Measurements from ENCODE around the gene GNAI2.
"Not testable (repeated sequence)": the region's sequence is repeated elsewhere in the genome, so short reads cannot be mapped to it uniquely, and the experiment has no call there.

The GNAI2 gene

DNA sequence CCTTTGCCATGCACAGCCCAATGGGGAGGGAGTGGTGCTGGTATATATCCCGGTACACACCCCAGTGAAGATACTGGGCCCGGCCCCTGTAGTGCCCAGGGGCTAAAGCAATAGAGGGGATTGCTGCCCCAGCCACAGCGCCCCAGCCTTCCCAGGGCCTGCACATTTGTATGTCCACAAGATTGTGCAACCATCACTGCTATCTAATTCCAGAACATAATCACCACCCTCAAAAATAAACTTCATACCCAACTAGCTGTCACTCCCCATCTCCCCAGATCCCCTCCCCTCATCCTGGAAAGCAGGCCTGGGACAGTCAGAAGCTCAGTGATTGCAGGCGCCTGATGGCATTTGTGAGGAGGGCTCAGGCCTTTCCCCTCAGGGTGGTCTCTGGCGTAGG is 13.5 kb downstream of the GNAI2 start:
- no peak for DNase-seq

DNA sequence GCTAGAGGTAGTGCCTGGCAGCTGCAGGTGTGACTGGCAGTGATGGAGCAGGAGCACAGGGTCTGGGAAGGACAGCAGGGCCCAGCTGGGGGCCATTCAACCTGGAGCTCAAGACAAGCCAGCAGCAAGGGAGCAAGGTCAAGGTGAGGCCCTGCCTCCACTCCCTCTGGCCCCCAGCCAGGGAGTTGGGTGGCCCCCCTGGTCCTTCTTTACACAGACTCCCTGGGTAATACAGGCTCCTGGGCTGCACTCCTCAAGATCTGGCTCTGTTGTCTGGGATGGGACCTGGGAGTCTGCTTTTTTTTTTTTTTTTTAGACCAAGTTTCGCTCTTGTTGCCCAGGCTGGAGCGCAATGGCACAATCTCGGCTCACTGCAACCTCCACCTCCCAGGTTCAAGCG is 14.5 kb downstream of the GNAI2 start:
- DNase-seq, result no peak

DNA sequence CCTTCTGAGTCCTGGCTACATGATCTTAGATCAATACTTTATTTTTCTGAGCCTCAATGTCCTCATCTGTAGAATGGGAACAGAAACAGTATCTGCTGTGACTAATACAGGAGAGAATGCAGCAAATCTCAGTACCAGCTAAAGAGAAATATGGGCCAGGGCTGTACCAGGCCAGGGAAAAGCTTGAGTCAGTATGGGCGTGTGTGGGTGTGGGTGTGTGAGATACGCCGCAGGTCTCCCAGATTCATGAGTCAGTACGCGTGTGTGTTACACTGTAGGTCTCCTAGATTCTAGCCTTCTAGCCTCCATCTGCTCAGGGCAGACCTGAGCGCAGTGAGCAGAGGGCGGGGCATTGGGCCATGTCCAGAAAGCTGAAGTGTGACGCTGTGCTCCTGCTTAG is 15.2 kb downstream of the GNAI2 start:
- no peak for DNase-seq

DNA sequence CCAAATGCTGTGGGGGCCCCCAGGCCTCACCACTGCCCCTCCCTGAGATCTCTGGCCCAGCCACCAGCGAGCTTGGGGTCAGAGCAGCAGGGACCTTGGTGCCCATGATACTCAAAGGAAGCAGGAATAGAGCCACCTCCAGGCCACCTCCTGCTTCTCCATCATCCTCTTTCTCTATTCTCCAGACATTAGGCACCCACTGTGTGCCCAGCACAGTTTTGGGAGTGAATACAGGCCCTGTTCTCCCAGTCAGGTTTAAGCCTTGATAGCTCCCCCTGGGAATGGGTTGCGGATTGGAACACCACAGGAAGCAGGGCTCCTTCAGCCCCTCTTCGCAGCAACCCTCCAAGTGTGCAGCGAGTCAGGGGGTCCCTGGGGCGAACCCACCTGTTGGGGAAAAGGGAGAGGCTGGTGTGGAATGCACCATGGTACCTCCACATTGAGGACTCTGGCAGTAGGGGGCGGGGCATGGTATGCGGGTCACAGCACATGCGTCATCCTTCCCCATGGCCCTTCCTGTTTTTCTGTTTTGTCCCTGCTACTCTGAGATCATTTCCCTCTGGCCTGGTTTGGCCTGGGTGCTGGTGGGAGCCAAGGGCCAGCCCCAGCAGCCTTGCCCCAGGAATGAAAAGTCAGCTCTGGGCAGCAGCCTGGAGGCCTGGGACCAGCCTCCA is 18.7 kb downstream of the GNAI2 start:
- no peak for DNase-seq

DNA sequence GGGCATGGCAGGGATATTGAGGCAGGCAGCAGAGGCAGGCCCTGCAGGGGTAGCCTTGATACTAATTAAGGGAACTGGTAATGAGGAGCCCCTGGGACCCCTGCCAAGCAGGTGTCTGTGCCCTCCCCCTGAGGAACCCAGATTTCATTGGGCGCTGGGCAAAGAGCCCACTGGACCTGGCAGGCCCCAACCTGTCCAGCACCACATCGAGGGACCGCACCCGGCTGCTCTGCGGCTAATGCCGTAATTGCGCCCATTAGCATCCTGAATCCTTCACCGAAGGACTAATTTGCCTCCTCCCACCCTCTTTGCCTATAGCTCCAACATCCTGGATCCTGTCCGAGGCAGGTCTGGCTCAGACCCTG is 19.2 kb downstream of the GNAI2 start:
- DNase-seq, result no peak

DNA sequence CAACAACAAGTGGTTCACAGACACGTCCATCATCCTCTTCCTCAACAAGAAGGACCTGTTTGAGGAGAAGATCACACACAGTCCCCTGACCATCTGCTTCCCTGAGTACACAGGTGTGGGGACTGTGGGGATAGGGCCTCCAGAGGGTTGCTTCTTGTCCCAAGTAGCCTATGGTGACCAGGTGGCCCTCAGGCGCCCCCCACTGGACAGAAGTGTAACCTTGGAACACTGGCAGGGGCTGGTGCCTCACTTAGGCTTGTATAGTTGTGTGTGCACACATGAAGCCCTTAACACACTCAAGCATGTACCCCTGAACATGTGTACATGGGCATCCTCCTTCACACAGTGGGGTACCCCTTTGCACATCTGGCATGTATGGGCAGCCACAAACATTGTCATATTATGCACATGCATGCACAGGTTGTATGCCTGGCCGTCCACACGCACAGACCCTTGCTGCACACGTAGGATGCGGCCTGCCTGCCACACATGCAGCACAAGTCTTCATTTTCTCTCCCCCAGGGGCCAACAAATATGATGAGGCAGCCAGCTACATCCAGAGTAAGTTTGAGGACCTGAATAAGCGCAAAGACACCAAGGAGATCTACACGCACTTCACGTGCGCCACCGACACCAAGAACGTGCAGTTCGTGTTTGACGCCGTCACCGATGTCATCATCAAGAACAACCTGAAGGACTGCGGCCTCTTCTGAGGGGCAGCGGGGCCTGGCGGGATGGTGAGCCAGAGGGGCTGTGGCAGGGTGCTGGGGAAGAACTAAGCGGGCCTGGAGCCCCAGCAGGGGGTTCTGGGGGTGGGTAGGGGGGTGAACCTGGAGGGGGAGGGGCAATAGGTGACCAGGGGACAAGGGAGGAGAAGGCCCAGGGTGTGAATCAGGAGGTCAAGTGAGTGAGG is 21.2 kb downstream of the GNAI2 start:
- no peak for DNase-seq

DNA sequence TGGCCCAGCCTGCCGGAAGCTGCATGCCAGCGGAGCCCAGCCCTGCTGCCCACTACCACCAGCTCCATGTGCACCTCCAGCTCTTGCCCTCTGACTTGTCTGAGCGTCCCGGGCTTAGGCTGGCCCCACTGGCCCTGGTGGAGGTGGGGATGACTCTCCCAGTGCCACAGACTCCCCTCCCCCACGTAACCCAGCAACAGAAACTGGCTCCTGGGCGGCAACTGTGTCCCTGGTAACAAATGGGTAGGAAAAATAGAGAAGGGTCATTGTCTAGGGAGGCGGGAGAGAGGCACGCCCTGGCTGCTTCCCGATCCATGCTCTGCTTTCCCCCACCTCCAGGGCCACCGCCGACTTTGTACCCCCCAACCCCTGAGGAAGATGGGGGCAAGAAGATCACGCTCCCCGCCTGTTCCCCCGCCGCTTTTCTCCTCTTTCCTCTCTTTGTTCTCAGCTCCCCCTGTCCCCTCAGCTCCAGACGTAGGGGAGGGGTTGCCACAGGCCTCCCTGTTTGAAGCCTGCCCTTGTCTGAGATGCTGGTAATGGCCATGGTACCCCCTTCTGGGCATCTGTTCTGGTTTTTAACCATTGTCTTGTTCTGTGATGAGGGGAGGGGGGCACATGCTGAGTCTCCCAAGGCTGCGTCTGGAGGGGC is 22.2 kb downstream of the GNAI2 start:
- no peak for DNase-seq

DNA sequence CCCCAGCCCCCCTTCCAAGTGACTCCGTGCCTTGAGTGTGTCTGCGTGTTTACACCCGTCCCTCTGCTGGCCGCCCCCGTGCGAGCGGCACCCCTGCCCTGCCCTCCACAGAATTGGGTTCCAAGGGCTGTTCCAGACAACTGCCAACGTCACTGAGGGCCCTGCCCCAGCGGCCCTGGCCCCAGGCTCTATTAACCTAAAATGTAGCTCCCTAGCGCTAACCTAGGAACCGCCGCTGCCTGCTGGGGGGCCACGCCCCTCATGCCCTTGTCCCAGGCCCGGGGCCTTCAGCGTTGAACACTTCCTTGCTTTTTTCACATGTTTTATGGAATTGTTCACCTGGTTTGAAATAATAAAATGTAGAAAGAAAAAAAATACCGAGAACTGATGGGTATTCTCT is 23.0 kb downstream of the GNAI2 start:
- no peak for DNase-seq

DNA sequence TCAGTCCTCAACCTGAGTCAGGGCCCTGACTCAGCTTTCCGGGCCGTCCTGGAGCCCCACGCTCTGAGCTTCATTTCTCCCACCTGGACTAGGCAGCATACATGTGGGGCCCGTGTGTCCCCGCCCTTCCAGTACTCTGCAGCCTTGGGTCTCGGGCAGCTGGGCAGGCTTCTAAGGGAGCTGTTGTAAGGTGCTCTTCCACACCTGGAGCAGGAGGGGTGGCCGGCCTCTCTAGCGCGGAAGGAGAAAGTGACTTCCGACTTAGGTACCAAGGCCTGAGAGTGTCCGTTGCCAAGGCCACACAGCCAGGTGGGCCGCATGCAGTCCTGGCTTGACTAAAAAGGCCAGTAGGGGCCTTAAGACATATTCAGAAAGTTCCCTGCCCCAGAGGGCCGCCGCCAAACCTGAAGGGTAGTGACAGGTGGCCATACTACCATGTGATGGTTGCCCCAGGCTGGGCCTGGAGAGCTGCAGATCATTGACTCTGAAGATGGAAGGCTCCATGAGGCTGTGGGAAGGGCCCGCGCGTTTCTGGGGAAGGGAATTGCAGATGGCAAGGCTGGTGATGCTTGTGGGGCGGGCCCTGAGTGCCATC is 23.5 kb downstream of the GNAI2 start:
- no peak for DNase-seq

DNA sequence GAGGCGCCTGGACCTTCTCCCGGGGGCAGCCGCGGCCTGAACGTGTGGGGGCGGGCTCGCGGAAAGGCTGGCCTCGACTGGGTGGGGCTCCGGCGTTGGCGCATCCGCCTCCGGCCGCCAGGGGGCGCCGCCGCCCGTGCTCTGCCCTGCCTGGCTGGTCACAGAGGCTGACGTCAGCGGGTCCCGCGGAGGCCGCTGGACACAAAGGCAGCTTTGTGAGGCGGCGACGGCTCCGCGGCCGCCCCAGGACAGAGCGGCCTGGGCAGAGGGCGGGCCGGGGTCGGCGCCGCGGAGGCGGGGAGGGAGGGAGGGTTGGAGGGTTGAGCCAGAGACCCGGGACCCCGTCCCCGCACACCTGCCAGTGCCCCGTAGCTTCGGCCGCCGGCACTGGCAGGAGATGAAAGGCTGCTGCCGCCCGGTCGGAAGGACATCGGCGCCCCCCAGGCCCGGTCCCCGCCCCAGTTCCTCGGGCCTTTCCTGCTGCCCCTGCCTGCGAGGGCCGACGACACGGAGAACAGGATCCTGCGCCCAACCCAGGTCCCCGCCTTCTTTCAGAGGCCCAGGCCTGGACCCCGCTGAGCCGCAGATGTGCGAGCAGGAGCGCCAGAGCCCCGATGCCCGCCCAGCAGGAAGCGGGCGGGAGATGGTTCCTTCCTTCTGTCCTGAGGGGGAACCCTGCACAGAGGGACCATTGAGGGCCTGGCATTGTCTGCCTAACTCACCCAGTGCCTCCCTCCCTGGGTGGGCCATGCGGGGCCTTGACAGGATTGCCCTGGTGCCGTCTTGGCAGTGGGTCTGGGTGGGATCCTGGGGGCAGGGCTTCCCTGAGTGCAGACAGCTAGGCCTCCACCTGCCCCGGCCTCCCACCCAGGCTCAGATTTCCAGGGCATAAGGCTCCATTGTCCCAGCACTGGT is 24.3 kb downstream of the GNAI2 start:
- DNase-seq, result peak; percentile 67

DNA sequence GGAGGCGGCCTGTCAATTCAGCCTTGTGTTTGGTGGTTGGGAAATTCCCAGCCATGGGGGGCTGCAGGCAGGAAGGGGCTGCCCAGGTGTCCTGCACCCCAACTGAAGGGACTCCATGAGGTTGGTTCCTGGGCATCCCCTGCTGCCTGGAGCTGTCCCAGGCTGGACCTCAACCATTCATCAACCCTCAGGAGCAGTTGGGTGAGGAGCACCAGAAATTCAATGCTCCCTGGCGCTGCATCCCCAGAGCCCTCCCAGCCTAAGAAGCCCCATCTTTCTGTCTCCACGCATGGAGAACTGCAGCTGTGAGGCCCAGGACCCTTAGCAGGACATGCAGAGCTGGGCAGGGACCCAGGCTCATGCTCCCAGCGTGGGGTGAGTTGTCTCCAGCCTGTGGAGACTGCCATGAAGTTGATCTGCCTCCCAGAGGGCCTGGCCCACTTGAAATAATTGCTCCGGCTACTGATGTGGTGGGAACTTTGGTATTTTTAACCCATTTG is 25.0 kb downstream of the GNAI2 start:
- no peak for DNase-seq

DNA sequence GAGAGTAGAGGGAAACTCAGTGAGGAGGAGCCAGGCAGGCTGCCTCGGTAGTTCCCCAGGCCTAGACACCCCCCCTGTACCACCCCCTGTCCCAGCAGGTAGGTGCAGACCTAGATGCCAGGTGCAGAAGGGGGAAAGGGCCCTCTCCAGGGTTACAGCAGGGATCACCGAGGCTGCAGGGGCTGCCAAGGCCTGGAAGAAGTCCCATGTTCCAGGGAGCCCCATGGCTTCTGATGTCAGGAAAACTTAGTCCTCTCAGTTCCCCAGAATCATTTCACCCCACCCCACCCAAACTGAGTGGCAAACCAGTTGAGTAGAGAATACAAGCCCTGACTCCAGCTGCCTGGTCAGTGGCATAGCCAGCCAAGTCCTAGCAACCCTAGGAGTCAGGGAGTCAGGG is 25.5 kb downstream of the GNAI2 start:
- no peak for DNase-seq

DNA sequence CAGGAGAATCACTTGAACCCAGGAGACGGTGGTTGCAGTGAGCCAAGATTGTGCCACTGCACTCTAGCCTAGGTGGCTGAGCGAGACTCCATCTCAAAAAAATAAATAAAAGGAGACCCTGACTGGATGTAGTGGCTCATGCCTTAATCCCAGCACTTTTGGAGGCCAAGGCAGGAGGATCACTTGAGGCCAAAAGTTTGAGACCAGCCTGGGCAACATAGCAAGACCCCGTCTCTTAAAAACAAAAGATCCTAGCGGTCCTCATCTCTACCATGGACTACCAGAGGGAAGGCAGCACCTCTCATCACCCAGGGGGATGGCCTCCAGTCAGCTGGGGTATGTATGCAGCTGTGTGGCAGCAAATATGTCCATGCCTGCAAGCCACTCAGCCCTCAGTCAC is 26.2 kb downstream of the GNAI2 start:
- DNase-seq, result not testable (repeated sequence)

DNA sequence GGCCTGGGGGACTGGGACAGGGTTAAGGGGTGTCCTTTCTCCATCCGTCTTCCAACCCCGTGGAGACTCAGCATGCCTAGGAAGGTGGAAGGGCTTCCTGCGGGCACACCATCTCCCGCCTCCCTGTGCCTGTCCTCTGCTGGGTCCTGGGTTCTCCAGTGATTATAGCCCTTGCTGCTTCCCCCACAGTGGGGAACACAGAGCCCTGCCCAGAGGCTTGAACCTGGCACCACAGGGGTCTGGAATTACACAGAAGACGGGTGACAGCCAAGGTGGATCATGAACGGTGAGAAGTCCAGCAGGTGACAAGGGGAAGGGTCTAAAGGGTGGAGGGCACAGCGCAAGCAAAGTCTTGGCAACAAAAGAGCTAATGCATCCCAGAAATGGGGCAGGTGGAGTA is 26.8 kb downstream of the GNAI2 start:
- DNase-seq, result no peak

DNA sequence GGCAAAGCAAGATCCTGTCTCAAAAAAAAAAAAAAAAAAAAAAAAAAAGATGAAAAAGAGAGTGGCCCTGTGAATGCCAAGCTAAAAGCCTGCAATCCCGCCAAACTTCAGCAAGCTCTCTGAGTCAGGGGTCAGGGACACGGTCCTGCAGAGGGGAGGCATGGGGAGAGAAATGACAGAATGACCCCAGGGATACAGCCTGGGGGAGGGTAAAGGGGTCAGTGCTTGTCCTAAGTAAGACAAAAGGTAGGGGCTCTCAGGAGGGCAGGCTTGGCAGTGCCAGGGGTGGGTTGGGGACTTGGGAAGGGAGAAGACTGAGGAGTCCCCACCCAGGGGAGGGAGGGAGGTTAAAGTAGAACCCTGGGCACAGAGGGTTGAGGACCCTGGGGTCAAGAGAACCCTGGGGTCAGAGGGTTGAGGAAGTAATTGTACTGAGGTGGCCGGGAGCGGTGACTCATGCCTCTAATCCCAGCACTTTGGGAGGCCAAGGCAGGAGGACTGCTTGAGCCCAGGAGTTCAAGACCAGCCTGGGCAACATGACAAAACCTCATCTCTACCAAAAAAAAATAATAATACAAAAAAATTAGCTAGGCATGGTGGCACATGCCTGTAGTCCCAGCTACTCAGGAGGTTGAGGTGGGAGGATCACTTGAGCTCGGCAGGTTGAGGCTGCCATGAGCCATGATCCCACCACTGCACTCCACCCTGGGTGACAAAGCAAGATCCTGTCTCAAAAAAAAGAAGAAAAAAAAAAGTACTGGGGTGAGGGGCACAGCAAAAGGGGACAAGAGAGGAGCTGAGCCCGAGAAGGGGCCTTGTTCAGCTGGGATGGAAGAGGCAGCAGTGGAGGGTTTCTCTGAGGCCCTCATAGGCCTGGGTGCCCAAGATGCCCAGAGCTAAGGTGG is 27.7 kb downstream of the GNAI2 start:
- no peak for DNase-seq

DNA sequence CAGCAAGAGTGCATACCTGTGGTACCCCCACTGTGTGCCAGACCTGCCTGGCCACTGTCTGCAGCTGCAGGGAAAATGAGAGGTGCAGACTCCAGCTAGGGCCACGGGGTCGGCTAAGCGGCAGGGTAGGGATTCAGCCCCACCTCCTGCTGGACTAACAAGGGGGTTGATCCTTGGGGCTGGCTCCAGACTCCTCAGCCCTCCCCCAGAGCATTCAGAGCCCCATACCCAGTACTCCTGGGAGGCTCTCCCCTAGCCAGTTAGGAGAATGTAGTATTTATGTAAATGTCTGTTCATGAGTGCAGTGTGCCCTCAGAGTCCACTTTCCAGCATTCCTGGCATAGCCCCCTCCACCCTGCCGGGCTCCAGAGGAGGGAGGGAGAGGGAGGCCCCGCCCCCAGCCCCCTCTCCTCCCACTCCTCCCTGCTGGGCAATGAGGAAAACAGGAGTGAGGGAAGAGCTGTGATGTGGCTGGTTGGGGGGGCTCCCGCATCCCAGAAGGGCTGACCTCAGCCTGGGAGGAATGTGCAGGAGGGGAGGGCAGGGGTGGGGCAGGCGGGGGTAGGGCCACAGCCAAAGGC is 28.5 kb downstream of the GNAI2 start:
- DNase-seq, result no peak

DNA sequence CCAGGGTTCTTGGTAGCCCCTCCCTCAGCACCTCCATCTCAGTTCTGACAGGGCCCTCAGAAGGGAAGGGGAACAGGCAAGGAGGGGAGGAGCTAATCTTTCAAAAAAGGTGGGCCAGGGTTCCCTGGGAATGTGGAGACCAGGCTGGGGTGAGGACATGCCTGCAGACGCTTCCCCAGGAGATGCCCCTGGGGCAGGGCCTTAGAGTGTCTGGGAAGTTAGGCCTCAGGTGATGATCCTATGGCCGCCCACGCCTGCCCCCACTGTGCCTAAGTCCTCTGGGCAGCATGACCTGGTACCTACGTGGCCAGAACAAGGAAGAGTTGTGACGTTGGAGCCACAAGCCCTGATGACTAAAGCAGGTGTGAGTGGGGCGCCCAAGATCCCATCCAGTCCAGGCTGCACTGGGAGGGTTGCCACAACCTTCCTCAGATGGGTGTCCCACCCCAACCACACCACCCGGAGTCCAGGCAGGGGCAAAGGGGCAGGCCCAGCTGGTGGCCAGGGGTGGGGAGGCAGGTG is 29.0 kb downstream of the GNAI2 start:
- DNase-seq, result no peak

DNA sequence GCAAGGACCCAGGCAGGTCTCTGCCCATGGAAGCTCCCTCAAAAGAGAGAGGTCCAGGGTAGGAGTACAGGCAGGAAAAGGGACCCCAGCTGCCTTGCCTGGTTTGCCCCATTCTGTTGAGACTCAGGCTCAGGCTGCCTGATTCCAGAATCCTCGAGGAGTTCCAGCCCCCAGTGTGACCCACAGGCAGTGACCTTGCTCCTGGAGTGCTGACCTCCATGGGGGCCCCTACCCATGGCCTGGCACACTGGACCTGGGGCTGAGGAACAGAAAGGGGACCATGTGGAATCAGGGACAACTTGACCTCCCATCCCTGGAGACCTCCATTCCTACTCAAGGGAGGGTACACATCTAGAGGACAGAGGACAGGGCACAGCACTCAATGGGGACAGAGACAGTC is 29.6 kb downstream of the GNAI2 start:
- DNase-seq, result no peak

DNA sequence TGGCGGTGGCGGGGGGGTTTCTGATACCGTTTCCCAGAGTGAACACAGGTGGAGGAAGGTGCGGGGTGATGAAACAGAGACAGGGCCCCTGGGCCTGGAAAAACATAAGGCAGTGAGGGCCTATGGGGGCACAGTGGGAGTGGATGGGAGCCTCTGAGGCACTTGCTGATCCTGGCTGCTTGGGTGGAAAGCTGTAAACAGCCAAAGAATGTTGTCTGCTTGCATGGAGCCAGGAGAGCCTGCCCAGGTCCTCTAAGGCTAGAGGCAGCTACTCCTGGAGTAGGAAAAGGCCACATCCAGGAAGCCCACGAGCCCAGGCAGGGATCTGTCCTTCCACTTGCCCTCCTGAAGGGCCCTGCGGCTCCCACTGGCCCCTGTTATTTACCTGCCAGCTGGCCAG is 30.0 kb downstream of the GNAI2 start:
- DNase-seq, result no peak

DNA sequence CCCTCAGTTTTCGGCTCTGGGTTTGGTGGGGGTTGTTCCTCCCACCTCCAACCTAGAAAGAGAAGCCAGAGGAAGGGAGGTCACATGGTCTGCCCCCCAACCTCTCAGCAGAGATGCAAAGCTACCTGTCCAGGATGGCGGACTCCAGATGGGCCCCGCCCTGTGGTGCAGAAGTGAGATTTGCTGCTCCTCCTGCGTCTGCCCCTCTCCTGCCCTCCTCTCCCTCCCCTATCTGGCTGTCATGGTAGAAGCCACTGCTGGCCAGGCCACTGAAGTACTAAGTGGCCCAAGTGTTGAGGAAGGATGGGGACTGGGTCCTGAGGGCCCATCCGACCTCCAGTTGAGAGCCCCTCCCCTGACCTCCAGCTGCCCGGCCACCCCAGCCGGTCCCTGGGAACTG is 30.8 kb downstream of the GNAI2 start:
- no peak for DNase-seq

Measured in cortex of kidney (tissue), 1 donor.